Nephron (organoid): ENCODE data around the gene CDC25B.

Experiments used
- H3K27ac Mint-ChIP-seq, 3 experiments: 2 replicates each; pipeline ENCODE4 v1.8.0; 2020; ENCODE audit warnings: mixed read lengths in 3 of 3, mild to moderate bottlenecking in 2 of 3, moderate library complexity in 1 of 3
- H3K27me3 Mint-ChIP-seq: 2 replicates; pipeline ENCODE4 v1.8.0; 2021; ENCODE audit warnings: low read depth, mild to moderate bottlenecking, moderate library complexity, mixed read lengths
- H3K36me3 Mint-ChIP-seq: 2 replicates; pipeline ENCODE4 v1.8.0; 2020; ENCODE audit warnings: low read depth, mixed read lengths
- H3K4me1 Mint-ChIP-seq: 2 replicates; pipeline ENCODE4 v1.8.0; 2020; ENCODE audit warnings: mixed read lengths
- H3K4me3 Mint-ChIP-seq, 3 experiments: 2 replicates each; pipeline ENCODE4 v1.8.0; 2020; ENCODE audit warnings: mild to moderate bottlenecking in 3 of 3, mixed read lengths in 3 of 3, moderate library complexity in 2 of 3
- H3K9me3 Mint-ChIP-seq: 2 replicates; pipeline ENCODE4 v1.8.0; 2020; ENCODE audit warnings: mixed read lengths
- TF ChIP-seq, protein P1 (sequence below), 3 experiments: fragments of 200-600 bp; sonication (generic); IDR thresholded peaks; one replicate each; pipeline ENCODE4 v1.5.0; 2021; ENCODE audit warnings: antibody characterized with exemption in 3 of 3; ENCODE audit not compliant: unreplicated experiment in 3 of 3

The CDC25B gene

DNA sequence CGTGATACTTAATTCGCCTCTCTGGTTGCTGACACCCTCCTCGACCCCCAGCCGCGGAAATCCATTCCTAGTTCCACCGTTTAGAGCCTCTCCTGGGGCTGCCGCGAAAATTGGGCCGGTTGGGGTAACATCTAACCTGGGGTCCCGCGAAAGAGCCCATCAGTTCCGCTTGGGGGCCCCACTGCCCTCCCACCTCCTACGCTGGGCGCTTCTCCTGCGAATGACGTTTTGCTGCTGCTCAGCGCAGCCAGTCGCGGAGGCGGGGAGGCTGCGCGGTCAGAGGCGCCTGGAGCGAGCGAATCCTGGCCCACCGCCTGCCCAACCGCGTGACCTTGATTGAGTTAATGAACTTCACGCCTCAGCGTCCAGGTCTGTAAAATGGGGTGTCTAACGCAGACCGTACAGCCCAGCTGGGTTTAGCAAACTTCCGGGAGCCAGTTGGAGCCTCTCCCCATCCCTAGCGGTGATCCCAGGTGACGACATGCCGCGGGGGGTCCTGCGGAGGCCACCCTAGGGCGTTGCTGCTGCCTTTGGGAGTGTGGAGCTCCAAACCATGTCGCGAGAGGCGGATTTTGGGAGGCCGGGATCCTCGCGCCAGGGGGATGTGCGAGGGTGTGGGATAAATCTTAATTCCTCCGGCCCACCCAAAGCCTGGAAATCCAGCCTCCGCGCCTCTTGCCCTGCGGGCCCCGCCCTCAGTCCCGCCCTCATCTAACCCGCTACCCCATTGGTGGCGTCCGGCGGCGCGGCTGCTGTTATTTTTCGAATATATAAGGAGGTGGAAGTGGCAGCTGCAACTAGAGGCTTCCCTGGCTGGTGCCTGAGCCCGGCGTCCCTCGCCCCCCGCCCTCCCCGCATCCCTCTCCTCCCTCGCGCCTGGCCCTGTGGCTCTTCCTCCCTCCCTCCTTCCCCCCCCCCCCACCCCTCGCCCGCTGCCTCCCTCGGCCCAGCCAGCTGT lies at the start of gene CDC25B:
Gene CDC25B (plus strand): TSS at position 800 of the 958 bp plus-strand sequence. CDS start 222 bp downstream, outside the sequence.
- H3K36me3 Mint-ChIP-seq = no peaks in the 10 kb centered on the region
- peak within 1 kb of the TSS; percentile 87 to 92 (median 88) for H3K4me3 Mint-ChIP-seq
- no peaks in the 10 kb centered on the region for H3K9me3 Mint-ChIP-seq
- TF ChIP-seq, protein P1, sequence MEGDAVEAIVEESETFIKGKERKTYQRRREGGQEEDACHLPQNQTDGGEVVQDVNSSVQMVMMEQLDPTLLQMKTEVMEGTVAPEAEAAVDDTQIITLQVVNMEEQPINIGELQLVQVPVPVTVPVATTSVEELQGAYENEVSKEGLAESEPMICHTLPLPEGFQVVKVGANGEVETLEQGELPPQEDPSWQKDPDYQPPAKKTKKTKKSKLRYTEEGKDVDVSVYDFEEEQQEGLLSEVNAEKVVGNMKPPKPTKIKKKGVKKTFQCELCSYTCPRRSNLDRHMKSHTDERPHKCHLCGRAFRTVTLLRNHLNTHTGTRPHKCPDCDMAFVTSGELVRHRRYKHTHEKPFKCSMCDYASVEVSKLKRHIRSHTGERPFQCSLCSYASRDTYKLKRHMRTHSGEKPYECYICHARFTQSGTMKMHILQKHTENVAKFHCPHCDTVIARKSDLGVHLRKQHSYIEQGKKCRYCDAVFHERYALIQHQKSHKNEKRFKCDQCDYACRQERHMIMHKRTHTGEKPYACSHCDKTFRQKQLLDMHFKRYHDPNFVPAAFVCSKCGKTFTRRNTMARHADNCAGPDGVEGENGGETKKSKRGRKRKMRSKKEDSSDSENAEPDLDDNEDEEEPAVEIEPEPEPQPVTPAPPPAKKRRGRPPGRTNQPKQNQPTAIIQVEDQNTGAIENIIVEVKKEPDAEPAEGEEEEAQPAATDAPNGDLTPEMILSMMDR (IDR thresholded peaks at IDR 0.05; ENCODE audit: unreplicated experiment in 3 of 3) = peak in 2 of 3 experiments; percentile 37 to 41
- H3K4me1 Mint-ChIP-seq = peaks cover 49% of the 10 kb centered on the region
- H3K27ac Mint-ChIP-seq = peak within 1 kb of the TSS; percentile 97 to 99 (median 98)
- peaks cover 4% of the 10 kb centered on the region for H3K27me3 Mint-ChIP-seq

DNA sequence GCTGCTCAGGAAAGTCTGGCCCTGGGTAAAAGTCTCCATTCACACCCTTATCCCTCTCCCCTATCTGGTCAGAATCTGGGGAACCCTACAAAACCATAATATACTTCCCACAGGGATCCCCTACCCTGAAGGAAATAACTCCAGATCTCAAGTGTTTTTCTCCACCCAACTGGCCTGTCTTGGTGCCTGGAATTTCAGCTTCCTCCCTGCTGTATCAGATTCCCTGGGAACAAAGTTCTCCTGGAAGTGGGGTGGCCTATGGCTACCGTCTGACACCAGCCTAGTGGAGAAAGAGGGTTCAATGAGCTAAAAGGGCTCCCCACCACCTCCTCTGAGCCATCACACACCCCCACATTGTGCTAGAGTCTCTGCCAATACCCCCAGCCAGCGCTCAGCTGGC lies 48.6 kb upstream of the CDC25B start:
- no peak overlapping the region for H3K27ac Mint-ChIP-seq
- peaks cover 52% of the 10 kb centered on the region for H3K27me3 Mint-ChIP-seq
- H3K9me3 Mint-ChIP-seq = no peaks in the 10 kb centered on the region
- TF ChIP-seq, protein P1 (IDR thresholded peaks at IDR 0.05; ENCODE audit: unreplicated experiment in 3 of 3) = no peak
- no peak overlapping the region for H3K4me3 Mint-ChIP-seq
- no peaks in the 10 kb centered on the region for H3K4me1 Mint-ChIP-seq
- peaks cover 44% of the 10 kb centered on the region for H3K36me3 Mint-ChIP-seq

DNA sequence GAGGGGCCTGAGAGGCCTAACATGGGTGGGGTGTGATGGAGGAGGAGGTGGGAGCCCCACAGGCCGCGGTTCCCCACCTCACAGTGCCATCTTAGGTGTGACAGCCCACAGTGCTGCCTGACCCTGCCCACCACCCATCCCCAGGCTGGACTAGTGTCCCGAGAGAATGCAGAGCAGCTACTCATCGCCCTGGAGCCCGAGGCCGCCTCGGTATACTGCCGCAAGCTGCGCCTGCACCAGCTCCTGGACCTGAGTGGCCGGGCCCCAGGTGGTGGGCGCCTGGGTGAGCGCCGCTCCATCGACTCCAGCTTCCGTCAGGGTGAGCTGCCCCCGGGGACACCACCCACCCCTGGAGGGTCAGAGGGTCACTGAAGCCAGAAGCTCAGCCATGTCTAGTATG lies 48.0 kb upstream of the CDC25B start:
- H3K27me3 Mint-ChIP-seq = peaks cover 58% of the 10 kb centered on the region
- no peak overlapping the region for H3K4me3 Mint-ChIP-seq
- H3K27ac Mint-ChIP-seq = no peak overlapping the region
- TF ChIP-seq, protein P1 (IDR thresholded peaks at IDR 0.05; ENCODE audit: unreplicated experiment in 3 of 3) = no peak
- no peaks in the 10 kb centered on the region for H3K9me3 Mint-ChIP-seq
- H3K36me3 Mint-ChIP-seq = peaks cover 47% of the 10 kb centered on the region
- H3K4me1 Mint-ChIP-seq = no peaks in the 10 kb centered on the region

DNA sequence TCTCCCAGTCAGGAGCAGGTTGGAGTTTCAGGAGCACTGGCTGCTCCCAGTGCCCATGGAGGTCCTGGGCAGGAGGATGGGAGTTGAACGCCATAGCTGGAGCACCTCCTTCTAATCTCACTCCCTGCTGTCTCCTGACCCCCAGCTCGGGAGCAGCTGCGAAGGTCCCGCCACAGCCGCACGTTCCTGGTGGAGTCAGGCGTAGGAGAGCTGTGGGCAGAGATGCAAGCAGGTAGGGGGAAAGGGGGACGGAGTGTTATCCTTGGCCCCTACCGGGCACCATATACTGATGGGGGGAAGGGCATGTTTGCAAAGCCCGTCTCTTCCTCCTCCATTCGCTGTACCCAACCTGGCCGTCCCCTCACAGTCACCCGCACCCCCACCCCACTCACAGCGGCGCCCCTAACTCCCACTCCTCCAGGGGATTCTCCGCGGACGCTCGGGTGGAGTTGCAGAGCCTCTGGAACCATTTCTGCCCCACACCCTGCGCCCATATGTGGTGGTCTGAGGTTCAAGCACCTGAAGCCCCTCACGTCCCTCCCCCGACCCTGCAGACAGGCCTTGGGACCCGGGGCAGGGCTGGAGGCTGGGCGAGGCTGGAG lies 46.9 kb upstream of the CDC25B start:
- no peak overlapping the region for H3K4me3 Mint-ChIP-seq
- H3K36me3 Mint-ChIP-seq = peaks cover 40% of the 10 kb centered on the region
- TF ChIP-seq, protein P1 (IDR thresholded peaks at IDR 0.05; ENCODE audit: unreplicated experiment in 3 of 3) = no peak

DNA sequence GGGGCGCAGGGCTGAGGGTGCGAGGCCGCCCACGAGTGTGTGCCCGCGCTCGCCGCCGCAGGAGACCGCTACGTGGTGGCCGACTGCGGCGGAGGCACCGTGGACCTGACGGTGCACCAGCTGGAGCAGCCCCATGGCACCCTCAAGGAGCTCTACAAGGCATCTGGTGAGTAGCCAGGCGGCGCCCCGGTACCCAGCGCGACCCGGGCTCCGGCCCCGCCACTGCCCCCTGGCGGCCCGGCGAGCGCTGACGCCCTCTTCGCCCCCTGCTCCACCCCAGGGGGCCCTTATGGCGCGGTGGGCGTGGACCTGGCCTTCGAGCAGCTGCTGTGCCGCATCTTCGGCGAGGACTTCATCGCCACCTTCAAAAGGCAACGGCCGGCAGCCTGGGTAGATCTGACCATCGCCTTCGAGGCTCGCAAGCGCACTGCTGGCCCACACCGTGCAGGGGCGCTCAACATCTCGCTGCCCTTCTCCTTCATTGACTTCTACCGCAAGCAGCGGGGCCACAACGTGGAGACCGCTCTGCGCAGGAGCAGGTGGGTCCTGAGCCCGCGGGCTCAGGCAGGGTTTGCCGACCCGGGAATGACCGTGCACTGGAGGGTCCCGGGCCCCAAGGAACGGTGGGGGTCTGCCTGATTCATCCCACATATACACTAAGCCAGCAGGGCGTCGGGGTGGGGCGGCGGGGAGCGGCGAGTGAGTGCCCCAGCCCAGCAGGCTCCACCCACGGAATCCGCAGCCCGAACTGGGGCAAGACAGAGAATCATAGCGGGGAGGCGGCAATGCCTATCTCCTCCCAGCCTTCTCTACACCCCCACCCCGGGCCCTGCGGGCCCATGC lies 46.2 kb upstream of the CDC25B start:
- H3K4me3 Mint-ChIP-seq = peak overlapping the region in 1 of 3 experiments; percentile 58
- peaks cover 53% of the 10 kb centered on the region for H3K27me3 Mint-ChIP-seq
- no peak overlapping the region for H3K27ac Mint-ChIP-seq
- H3K4me1 Mint-ChIP-seq = no peaks in the 10 kb centered on the region
- TF ChIP-seq, protein P1 (IDR thresholded peaks at IDR 0.05; ENCODE audit: unreplicated experiment in 3 of 3) = peak; percentile 82 to 92 (median 90)
- no peaks in the 10 kb centered on the region for H3K9me3 Mint-ChIP-seq
- H3K36me3 Mint-ChIP-seq = peaks cover 37% of the 10 kb centered on the region

More for the DNA sequence above, 46.9 kb upstream of the CDC25B start:
- Mint-ChIP-seq H3K27me3 (peaks cover 59% of the 10 kb centered on the region), H3K27ac (no peak overlapping the region), H3K9me3 (no peaks in the 10 kb centered on the region), H3K4me1 (no peaks in the 10 kb centered on the region)
